ENCODE measurements around the gene CAMK1D. TPM values are rescaled to one million over a fixed set of nuclear protein-coding genes. Genes with fewer than 3 reads are reported as not detected.

The CAMK1D gene
- total and polyA plus RNA-seq, 2 experiments from 2014 or later, result 4.6 to 7.2 TPM

DNA sequence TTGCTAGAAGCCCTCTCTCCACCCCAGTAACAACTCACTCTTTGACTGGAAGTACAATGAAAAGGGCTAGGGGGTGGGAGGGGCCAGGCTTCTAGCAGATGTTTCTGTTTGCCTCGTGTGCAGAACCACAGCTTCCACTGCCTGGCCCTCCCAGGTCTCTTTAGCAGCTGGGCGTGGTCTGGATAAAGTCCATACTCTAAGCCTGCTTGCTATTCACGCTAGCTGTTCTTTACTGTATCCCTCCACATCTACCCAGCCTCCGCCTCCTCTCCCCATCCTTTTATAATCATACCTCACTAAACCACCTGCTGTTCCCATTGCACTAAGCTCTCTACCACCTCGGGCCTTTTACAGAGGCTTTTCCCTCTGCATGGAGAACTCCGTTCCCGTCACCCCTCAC lies 288.8 kb downstream of the CAMK1D start:
- Histone ChIP-seq H3K4me1 (ENCODE audit: insufficient read depth) (peaks cover 13% of the 10 kb centered on the region), H3K4me3 (no peak overlapping the region), H4K20me1 (replicated peaks; ENCODE audit: insufficient read depth) (no peaks in the 10 kb centered on the region; the same call in 1 of the 2 replicates), H3K27me3 (ENCODE audit: insufficient read depth) (no peaks in the 10 kb centered on the region), H3K9me2 (ENCODE audit: insufficient read depth) (no peaks in the 10 kb centered on the region), H3K36me3 (ENCODE audit: insufficient read depth) (no peaks in the 10 kb centered on the region), H2AFZ (no peak overlapping the region), H3K27ac (ENCODE audit: low read depth) (0 out of 2 replicates have a peak overlapping the region, but pooled peaks have one; percentile 19), H3F3A (replicated peaks; ENCODE audit: low read depth) (no peaks in the 10 kb centered on the region), H3K4me2 (peak overlapping the region; percentile 23; the same call in 1 of the 2 replicates), H3K79me2 (replicated peaks; ENCODE audit: insufficient read depth) (no peaks in the 10 kb centered on the region)
- no peak overlapping the region for H3K27ac Mint-ChIP-seq
- no peak for DNase-seq (ENCODE audit: low spot score)
- peaks cover 19% of the 10 kb centered on the region for H3K4me1 Mint-ChIP-seq
- H3K27me3 Mint-ChIP-seq (ENCODE audit: insufficient read depth, low read depth, poor library complexity), result peaks cover 6% of the 10 kb centered on the region
- TF ChIP-seq CREB1 (CRISPR knock-in tag; IDR thresholded peaks at IDR 0.05; ENCODE audit: low read depth) (no peak), ZNF331 (CRISPR knock-in tag; IDR thresholded peaks at IDR 0.05; ENCODE audit: low read depth) (no peak), EZH2phosphoT487 (IDR thresholded peaks at IDR 0.05; ENCODE audit: unreplicated experiment) (no peak), POLR2AphosphoS5 (IDR thresholded peaks at IDR 0.05; ENCODE audit: low read depth) (no peak), STAT1 (IDR thresholded peaks at IDR 0.05; ENCODE audit: unreplicated experiment) (no peak), EZH2 (IDR thresholded peaks at IDR 0.05; ENCODE audit: low read depth, unreplicated experiment) (no peak), NANOG (IDR thresholded peaks at IDR 0.05; ENCODE audit: borderline replicate concordance) (no peak), ZNF114 (CRISPR knock-in tag; IDR thresholded peaks at IDR 0.05) (no peak), JUNB (IDR thresholded peaks at IDR 0.05; ENCODE audit: unreplicated experiment) (no peak)
- TF ChIP-seq, protein P1, sequence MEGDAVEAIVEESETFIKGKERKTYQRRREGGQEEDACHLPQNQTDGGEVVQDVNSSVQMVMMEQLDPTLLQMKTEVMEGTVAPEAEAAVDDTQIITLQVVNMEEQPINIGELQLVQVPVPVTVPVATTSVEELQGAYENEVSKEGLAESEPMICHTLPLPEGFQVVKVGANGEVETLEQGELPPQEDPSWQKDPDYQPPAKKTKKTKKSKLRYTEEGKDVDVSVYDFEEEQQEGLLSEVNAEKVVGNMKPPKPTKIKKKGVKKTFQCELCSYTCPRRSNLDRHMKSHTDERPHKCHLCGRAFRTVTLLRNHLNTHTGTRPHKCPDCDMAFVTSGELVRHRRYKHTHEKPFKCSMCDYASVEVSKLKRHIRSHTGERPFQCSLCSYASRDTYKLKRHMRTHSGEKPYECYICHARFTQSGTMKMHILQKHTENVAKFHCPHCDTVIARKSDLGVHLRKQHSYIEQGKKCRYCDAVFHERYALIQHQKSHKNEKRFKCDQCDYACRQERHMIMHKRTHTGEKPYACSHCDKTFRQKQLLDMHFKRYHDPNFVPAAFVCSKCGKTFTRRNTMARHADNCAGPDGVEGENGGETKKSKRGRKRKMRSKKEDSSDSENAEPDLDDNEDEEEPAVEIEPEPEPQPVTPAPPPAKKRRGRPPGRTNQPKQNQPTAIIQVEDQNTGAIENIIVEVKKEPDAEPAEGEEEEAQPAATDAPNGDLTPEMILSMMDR (conservative IDR thresholded peaks at IDR 0.05; ENCODE audit: low read depth in 2 of 2), result no peak
- TF ChIP-seq, protein P2, sequence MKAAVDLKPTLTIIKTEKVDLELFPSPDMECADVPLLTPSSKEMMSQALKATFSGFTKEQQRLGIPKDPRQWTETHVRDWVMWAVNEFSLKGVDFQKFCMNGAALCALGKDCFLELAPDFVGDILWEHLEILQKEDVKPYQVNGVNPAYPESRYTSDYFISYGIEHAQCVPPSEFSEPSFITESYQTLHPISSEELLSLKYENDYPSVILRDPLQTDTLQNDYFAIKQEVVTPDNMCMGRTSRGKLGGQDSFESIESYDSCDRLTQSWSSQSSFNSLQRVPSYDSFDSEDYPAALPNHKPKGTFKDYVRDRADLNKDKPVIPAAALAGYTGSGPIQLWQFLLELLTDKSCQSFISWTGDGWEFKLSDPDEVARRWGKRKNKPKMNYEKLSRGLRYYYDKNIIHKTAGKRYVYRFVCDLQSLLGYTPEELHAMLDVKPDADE (IDR thresholded peaks at IDR 0.05), result no peak
- TF ChIP-seq, protein P3, sequence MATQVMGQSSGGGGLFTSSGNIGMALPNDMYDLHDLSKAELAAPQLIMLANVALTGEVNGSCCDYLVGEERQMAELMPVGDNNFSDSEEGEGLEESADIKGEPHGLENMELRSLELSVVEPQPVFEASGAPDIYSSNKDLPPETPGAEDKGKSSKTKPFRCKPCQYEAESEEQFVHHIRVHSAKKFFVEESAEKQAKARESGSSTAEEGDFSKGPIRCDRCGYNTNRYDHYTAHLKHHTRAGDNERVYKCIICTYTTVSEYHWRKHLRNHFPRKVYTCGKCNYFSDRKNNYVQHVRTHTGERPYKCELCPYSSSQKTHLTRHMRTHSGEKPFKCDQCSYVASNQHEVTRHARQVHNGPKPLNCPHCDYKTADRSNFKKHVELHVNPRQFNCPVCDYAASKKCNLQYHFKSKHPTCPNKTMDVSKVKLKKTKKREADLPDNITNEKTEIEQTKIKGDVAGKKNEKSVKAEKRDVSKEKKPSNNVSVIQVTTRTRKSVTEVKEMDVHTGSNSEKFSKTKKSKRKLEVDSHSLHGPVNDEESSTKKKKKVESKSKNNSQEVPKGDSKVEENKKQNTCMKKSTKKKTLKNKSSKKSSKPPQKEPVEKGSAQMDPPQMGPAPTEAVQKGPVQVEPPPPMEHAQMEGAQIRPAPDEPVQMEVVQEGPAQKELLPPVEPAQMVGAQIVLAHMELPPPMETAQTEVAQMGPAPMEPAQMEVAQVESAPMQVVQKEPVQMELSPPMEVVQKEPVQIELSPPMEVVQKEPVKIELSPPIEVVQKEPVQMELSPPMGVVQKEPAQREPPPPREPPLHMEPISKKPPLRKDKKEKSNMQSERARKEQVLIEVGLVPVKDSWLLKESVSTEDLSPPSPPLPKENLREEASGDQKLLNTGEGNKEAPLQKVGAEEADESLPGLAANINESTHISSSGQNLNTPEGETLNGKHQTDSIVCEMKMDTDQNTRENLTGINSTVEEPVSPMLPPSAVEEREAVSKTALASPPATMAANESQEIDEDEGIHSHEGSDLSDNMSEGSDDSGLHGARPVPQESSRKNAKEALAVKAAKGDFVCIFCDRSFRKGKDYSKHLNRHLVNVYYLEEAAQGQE (IDR thresholded peaks at IDR 0.05; ENCODE audit: unreplicated experiment), result no peak
- TF ChIP-seq, protein P4, sequence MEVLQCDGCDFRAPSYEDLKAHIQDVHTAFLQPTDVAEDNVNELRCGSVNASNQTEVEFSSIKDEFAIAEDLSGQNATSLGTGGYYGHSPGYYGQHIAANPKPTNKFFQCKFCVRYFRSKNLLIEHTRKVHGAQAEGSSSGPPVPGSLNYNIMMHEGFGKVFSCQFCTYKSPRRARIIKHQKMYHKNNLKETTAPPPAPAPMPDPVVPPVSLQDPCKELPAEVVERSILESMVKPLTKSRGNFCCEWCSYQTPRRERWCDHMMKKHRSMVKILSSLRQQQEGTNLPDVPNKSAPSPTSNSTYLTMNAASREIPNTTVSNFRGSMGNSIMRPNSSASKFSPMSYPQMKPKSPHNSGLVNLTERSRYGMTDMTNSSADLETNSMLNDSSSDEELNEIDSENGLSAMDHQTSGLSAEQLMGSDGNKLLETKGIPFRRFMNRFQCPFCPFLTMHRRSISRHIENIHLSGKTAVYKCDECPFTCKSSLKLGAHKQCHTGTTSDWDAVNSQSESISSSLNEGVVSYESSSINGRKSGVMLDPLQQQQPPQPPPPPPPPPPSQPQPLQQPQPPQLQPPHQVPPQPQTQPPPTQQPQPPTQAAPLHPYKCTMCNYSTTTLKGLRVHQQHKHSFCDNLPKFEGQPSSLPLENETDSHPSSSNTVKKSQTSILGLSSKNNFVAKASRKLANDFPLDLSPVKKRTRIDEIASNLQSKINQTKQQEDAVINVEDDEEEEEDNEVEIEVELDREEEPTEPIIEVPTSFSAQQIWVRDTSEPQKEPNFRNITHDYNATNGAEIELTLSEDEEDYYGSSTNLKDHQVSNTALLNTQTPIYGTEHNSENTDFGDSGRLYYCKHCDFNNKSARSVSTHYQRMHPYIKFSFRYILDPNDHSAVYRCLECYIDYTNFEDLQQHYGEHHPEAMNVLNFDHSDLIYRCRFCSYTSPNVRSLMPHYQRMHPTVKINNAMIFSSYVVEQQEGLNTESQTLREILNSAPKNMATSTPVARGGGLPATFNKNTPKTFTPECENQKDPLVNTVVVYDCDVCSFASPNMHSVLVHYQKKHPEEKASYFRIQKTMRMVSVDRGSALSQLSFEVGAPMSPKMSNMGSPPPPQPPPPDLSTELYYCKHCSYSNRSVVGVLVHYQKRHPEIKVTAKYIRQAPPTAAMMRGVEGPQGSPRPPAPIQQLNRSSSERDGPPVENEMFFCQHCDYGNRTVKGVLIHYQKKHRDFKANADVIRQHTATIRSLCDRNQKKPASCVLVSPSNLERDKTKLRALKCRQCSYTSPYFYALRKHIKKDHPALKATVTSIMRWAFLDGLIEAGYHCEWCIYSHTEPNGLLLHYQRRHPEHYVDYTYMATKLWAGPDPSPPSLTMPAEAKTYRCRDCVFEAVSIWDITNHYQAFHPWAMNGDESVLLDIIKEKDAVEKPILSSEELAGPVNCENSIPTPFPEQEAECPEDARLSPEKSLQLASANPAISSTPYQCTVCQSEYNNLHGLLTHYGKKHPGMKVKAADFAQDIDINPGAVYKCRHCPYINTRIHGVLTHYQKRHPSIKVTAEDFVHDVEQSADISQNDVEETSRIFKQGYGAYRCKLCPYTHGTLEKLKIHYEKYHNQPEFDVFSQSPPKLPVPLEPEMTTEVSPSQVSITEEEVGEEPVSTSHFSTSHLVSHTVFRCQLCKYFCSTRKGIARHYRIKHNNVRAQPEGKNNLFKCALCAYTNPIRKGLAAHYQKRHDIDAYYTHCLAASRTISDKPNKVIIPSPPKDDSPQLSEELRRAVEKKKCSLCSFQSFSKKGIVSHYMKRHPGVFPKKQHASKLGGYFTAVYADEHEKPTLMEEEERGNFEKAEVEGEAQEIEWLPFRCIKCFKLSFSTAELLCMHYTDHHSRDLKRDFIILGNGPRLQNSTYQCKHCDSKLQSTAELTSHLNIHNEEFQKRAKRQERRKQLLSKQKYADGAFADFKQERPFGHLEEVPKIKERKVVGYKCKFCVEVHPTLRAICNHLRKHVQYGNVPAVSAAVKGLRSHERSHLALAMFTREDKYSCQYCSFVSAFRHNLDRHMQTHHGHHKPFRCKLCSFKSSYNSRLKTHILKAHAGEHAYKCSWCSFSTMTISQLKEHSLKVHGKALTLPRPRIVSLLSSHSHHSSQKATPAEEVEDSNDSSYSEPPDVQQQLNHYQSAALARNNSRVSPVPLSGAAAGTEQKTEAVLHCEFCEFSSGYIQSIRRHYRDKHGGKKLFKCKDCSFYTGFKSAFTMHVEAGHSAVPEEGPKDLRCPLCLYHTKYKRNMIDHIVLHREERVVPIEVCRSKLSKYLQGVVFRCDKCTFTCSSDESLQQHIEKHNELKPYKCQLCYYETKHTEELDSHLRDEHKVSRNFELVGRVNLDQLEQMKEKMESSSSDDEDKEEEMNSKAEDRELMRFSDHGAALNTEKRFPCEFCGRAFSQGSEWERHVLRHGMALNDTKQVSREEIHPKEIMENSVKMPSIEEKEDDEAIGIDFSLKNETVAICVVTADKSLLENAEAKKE (CRISPR knock-in tag; IDR thresholded peaks at IDR 0.05), result no peak
- no peak overlapping the region for H3K4me3 Mint-ChIP-seq
- no peaks in the 10 kb centered on the region for H3K9me3 Mint-ChIP-seq
- no peaks in the 10 kb centered on the region; the same call in 2 of the 3 replicates for H3K36me3 Mint-ChIP-seq (ENCODE audit: low read depth)
- peak; percentile 36 for ATAC-seq
